ENCODE measurements around the gene LCP2.

The LCP2 gene

GRCh38 chr5:170314541-170315095 lies 17.0 kb upstream of the LCP2 start:
- no peak for DNase-seq

GRCh38 chr5:170313816-170314215 lies 16.2 kb upstream of the LCP2 start:
- no peak for DNase-seq

GRCh38 chr5:170313344-170313743 lies 15.8 kb upstream of the LCP2 start:
- DNase-seq = peak; percentile 66

- peak; percentile 85 for DNase-seq
These were observed 15.1 kb upstream of the LCP2 start for GRCh38 chr5:170312666-170313065.

GRCh38 chr5:170312301-170312595 lies 14.7 kb upstream of the LCP2 start:
- DNase-seq = no peak

- DNase-seq = no peak
These were observed 14.1 kb upstream of the LCP2 start for GRCh38 chr5:170311511-170312300.

- DNase-seq = no peak
These were observed 12.8 kb upstream of the LCP2 start for GRCh38 chr5:170310256-170310926.

GRCh38 chr5:170308686-170309085 lies 11.1 kb upstream of the LCP2 start:
- DNase-seq = no peak

GRCh38 chr5:170307575-170308465 lies 10.2 kb upstream of the LCP2 start:
- DNase-seq = no peak

- DNase-seq = peak; percentile 57
These were observed 8.8 kb upstream of the LCP2 start for GRCh38 chr5:170306381-170306831.

GRCh38 chr5:170305646-170306025 lies 8.1 kb upstream of the LCP2 start:
- DNase-seq = no peak

- no peak for DNase-seq
These were observed 7.6 kb upstream of the LCP2 start for GRCh38 chr5:170305016-170305645.

- no peak for DNase-seq
These were observed 6.0 kb upstream of the LCP2 start for GRCh38 chr5:170303549-170303948.

GRCh38 chr5:170302653-170303501 lies 5.3 kb upstream of the LCP2 start:
- peak; percentile 55 for DNase-seq

GRCh38 chr5:170301981-170302652 lies 4.5 kb upstream of the LCP2 start:
- no peak for DNase-seq

- DNase-seq = no peak
These were observed 3.6 kb upstream of the LCP2 start for GRCh38 chr5:170301149-170301548.

- DNase-seq = no peak
These were observed 2.9 kb upstream of the LCP2 start for GRCh38 chr5:170300361-170301013.

- DNase-seq = no peak
These were observed 515 bp downstream of the LCP2 start for GRCh38 chr5:170296935-170297588.

GRCh38 chr5:170296036-170296934 lies 1.3 kb downstream of the LCP2 start:
- DNase-seq = no peak

Measured in stimulated activated CD4-positive, alpha-beta T cell treated with anti-CD3 and anti-CD28 coated beads, Interleukin-1b, Interleukin-23, amount 100 ng/mL, for 48 hours (primary cell).